GM10847 (cell line): ENCODE measurements around the gene BUB1.

ENCODE experiments used
- POLR2A ChIP-seq: IDR thresholded peaks from 2 replicates; pipeline ENCODE4 v1.6.1; 2011; ENCODE audit not compliant: insufficient read length; ENCODE audit errors: extremely low read depth

BUB1 gene

GRCh38 chr2:110677530-110678456 lies at the start of gene BUB1:
Gene BUB1, minus strand, starts transcription at chr2:110678063. Its CDS starts 68 bp downstream, at chr2:110677995.
- TF ChIP-seq POLR2A = peak; percentile 86

GRCh38 chr2:110726285-110726684 lies 48.4 kb upstream of the BUB1 start:
- TF ChIP-seq POLR2A = no peak

- TF ChIP-seq POLR2A = no peak
These were observed 48.0 kb upstream of the BUB1 start for GRCh38 chr2:110725859-110726258.

- TF ChIP-seq POLR2A = no peak
These were observed 47.5 kb upstream of the BUB1 start for GRCh38 chr2:110725370-110725769.

- no peak for TF ChIP-seq POLR2A
These were observed 47.0 kb upstream of the BUB1 start for GRCh38 chr2:110724820-110725219.

- no peak for TF ChIP-seq POLR2A
These were observed 42.7 kb upstream of the BUB1 start for GRCh38 chr2:110720547-110720946.

DNA sequence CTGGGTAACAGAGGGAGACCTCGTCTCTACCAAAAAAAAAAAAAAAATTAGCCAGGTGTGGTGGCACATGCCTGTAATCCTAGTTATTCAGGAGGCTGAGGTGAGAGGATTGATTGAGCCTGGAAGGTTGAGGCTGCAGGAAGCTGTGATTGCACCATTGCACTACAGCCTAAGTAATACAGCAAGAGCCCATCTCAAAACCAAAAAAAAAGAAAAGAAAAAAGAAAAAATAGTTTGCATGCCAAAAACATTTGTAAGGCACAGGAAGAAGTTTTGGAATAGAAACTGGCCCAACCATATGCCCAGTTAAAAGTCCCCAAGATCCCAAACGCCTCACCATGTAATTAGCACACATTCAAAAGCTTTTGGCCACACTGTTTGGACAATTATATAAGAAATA lies 41.1 kb upstream of the BUB1 start:
- no peak for TF ChIP-seq POLR2A

- no peak for TF ChIP-seq POLR2A
These were observed 40.5 kb upstream of the BUB1 start for GRCh38 chr2:110718382-110718781.

GRCh38 chr2:110717734-110718133 lies 39.9 kb upstream of the BUB1 start:
- TF ChIP-seq POLR2A = no peak

DNA sequence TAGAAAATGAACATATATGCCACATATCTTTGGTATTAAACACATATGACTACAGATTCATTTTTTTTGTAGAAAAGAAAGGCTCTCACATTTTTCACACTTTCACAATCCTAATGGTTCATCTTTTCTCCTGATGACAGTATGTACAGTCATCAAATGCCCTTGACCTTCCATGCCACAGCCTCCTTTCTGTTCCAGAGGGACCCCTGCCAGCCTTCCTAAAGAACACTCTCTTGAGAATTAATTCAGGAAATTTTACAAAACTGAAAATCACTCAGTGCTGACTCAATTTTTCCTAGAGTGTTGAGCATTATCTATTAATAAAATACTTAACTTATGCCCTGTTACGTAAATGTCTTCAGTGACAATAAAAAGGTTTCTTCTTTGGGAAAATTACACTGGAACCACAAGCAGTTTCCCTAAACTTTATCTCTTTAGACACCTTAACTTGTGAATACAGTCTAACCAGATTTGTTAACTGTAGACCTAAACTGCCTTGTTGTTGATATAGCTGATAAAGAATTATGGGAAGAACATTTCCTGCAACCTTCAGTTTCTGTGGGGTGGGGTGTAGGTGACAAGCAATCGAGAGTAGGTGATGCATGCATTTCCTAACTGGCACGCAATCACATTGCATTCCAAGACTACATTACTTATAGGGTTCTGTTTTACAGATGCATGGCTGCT lies 39.2 kb upstream of the BUB1 start:
- TF ChIP-seq POLR2A = no peak

DNA sequence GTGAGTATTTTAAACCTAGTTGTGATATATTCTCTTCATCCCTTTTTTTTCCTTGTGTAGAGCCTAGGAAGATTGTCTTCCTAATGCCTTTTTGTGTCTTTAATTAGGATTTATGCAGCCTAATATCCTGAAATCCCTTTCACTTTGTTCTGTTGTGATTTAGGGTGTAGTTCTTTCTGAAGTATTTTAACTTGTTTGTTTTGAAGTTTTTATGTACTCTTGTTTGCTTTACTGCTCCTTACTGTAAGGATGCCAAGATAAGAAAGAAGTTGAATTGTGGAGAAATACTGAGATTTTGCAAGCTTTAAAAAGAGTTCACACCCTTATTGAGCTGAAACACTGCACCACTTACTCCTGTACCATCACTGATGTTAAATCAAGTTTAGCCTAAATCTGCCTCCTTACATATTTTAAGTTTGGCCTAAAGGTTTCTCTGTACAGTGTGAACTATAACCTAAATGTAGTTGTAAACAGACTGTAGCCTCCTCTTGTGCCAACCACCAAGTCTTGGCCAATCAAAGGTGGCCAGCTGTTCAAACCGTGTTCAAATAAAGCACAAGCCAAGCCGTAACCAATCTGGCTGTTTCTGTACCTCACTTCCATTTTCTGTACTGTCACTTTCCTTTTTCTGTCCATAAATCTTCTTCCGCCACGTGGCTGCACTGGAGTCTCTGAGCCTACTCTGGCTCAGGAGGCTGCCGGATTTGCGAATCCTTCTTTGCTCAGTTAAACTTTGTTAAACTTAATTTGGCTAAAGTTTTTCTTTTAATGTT lies 36.8 kb upstream of the BUB1 start:
- no peak for TF ChIP-seq POLR2A

DNA sequence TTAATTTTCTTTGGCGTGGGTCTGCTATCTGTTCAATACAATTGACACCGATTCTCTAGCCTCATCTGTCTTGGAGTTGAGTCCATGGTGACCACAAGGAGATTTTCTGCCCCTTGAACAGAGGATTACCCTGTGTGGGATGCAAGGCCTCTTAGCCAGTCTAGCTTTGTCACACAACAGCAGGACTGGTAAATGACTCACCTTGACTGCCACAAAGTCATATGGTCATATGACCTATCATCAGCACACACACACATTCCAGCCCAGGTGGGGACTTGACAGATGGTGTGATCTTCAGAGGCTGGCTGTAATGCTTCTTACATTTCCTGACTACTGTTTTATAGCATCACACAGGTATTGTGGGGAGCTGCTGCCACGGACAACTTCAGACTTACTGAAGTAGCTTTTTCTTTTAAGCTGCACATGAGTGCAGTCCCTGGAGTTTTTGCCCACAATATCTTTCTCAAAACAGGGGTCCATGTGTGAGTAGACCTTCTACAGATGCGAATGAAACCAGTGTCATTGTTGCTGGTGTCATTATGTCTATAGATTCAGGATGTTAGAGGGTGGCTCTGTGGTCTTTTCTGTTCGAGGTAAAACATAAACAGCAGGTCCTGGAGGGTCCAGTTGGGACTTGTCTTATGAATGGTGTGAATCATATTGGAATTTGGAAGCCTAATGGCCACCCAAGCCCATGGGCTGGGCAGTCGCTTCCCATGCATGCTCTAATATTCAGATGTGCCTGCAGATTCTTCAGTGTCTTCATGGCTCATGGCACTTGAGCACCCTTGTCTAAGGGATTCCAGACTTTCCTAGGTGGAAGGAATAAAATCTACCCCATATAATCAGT lies 35.9 kb upstream of the BUB1 start:
- no peak for TF ChIP-seq POLR2A

- no peak for TF ChIP-seq POLR2A
These were observed 34.9 kb upstream of the BUB1 start for GRCh38 chr2:110712737-110713136.

- TF ChIP-seq POLR2A = no peak
These were observed 30.6 kb upstream of the BUB1 start for GRCh38 chr2:110708455-110708854.
